ENCODE results near the gene ZNF638.

GRCh38 chr2:71389384-71390072 lies 57.9 kb downstream of the ZNF638 start:
- no peak for TF ChIP-seq POLR2A (IDR thresholded peaks at IDR 0.05; ENCODE audit: low read depth, low read length)
- TF ChIP-seq, protein P1, sequence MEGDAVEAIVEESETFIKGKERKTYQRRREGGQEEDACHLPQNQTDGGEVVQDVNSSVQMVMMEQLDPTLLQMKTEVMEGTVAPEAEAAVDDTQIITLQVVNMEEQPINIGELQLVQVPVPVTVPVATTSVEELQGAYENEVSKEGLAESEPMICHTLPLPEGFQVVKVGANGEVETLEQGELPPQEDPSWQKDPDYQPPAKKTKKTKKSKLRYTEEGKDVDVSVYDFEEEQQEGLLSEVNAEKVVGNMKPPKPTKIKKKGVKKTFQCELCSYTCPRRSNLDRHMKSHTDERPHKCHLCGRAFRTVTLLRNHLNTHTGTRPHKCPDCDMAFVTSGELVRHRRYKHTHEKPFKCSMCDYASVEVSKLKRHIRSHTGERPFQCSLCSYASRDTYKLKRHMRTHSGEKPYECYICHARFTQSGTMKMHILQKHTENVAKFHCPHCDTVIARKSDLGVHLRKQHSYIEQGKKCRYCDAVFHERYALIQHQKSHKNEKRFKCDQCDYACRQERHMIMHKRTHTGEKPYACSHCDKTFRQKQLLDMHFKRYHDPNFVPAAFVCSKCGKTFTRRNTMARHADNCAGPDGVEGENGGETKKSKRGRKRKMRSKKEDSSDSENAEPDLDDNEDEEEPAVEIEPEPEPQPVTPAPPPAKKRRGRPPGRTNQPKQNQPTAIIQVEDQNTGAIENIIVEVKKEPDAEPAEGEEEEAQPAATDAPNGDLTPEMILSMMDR (IDR thresholded peaks at IDR 0.05 in 2 of 3, conservative IDR thresholded peaks at IDR 0.05 in 1 of 3; ENCODE audit: control insufficient read depth in 2 of 3, extremely low read depth in 1 of 3, insufficient read depth in 1 of 3, low read depth in 3 of 3, low read length in 3 of 3), result no peak
- TF ChIP-seq EP300 (IDR thresholded peaks at IDR 0.05; ENCODE audit: borderline replicate concordance in 1 of 2, control insufficient read depth in 1 of 2, low read depth in 2 of 2, low read length in 2 of 2), result no peak
- no peak for TF ChIP-seq BMI1 (IDR thresholded peaks at IDR 0.05; ENCODE audit: borderline replicate concordance)
- no peak for TF ChIP-seq RAD21 (IDR thresholded peaks at IDR 0.05; ENCODE audit: insufficient read depth, low read depth, low read length)
- no peak for TF ChIP-seq NFIC (IDR thresholded peaks at IDR 0.05; ENCODE audit: low read depth, low read length)
- TF ChIP-seq, protein P2, sequence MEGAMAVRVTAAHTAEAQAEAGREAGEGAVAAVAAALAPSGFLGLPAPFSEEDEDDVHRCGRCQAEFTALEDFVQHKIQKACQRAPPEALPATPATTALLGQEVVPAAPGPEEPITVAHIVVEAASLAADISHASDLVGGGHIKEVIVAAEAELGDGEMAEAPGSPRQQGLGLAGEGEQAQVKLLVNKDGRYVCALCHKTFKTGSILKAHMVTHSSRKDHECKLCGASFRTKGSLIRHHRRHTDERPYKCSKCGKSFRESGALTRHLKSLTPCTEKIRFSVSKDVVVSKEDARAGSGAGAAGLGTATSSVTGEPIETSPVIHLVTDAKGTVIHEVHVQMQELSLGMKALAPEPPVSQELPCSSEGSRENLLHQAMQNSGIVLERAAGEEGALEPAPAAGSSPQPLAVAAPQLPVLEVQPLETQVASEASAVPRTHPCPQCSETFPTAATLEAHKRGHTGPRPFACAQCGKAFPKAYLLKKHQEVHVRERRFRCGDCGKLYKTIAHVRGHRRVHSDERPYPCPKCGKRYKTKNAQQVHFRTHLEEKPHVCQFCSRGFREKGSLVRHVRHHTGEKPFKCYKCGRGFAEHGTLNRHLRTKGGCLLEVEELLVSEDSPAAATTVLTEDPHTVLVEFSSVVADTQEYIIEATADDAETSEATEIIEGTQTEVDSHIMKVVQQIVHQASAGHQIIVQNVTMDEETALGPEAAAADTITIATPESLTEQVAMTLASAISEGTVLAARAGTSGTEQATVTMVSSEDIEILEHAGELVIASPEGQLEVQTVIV (IDR thresholded peaks at IDR 0.05; ENCODE audit: borderline replicate concordance, partially characterized antibody), result no peak
- TF ChIP-seq RELB (IDR thresholded peaks at IDR 0.05; ENCODE audit: low read depth), result no peak
- no peak for TF ChIP-seq FOS (IDR thresholded peaks at IDR 0.05; ENCODE audit: borderline replicate concordance, extremely low read depth, insufficient read length)
- no peak for TF ChIP-seq BACH1 (IDR thresholded peaks at IDR 0.05; ENCODE audit: borderline replicate concordance)
- TF ChIP-seq, protein P3, sequence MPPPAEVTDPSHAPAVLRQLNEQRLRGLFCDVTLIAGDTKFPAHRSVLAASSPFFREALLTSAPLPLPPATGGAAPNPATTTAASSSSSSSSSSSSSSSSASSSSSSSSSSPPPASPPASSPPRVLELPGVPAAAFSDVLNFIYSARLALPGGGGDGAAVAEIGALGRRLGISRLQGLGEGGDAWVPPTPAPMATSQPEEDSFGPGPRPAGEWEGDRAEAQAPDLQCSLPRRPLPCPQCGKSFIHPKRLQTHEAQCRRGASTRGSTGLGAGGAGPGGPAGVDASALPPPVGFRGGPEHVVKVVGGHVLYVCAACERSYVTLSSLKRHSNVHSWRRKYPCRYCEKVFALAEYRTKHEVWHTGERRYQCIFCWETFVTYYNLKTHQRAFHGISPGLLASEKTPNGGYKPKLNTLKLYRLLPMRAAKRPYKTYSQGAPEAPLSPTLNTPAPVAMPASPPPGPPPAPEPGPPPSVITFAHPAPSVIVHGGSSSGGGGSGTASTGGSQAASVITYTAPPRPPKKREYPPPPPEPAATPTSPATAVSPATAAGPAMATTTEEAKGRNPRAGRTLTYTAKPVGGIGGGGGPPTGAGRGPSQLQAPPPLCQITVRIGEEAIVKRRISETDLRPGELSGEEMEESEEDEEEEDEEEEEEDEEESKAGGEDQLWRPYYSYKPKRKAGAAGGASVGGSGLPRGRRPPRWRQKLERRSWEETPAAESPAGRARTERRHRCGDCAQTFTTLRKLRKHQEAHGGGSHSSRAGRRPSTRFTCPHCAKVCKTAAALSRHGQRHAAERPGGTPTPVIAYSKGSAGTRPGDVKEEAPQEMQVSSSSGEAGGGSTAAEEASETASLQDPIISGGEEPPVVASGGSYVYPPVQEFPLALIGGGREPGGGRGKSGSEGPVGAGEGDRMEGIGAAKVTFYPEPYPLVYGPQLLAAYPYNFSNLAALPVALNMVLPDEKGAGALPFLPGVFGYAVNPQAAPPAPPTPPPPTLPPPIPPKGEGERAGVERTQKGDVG (CRISPR knock-in tag; IDR thresholded peaks at IDR 0.05), result no peak
- TF ChIP-seq, protein P4, sequence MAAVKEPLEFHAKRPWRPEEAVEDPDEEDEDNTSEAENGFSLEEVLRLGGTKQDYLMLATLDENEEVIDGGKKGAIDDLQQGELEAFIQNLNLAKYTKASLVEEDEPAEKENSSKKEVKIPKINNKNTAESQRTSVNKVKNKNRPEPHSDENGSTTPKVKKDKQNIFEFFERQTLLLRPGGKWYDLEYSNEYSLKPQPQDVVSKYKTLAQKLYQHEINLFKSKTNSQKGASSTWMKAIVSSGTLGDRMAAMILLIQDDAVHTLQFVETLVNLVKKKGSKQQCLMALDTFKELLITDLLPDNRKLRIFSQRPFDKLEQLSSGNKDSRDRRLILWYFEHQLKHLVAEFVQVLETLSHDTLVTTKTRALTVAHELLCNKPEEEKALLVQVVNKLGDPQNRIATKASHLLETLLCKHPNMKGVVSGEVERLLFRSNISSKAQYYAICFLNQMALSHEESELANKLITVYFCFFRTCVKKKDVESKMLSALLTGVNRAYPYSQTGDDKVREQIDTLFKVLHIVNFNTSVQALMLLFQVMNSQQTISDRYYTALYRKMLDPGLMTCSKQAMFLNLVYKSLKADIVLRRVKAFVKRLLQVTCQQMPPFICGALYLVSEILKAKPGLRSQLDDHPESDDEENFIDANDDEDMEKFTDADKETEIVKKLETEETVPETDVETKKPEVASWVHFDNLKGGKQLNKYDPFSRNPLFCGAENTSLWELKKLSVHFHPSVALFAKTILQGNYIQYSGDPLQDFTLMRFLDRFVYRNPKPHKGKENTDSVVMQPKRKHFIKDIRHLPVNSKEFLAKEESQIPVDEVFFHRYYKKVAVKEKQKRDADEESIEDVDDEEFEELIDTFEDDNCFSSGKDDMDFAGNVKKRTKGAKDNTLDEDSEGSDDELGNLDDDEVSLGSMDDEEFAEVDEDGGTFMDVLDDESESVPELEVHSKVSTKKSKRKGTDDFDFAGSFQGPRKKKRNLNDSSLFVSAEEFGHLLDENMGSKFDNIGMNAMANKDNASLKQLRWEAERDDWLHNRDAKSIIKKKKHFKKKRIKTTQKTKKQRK (IDR thresholded peaks at IDR 0.05; ENCODE audit: low read depth, low read length), result no peak

Data from GM12878 (cell line).